UCSD-AML1 (cell line): ENCODE results near the gene ZNF536.

Source experiments
- DNase-seq: peaks from one replicate; lab custom pipeline; 2025; ENCODE audit not compliant: unreplicated experiment; lab: John Stamatoyannopoulos, UW

ZNF536 gene

GRCh38 chr19:30371960-30372824, at the start of gene ZNF536:
TSS of gene ZNF536 (plus strand) at chr19:30372384. CDS start at chr19:30443563, 71,179 bp downstream.
- DNase-seq, result no peak

GRCh38 chr19:30322641-30323320, 49.4 kb upstream of the ZNF536 start:
- DNase-seq, result no peak

GRCh38 chr19:30323904-30324303, 48.3 kb upstream of the ZNF536 start:
- DNase-seq, result no peak

- DNase-seq, result no peak
These were observed 47.2 kb upstream of the ZNF536 start for GRCh38 chr19:30324982-30325381.

GRCh38 chr19:30325676-30326392, 46.4 kb upstream of the ZNF536 start:
- no peak for DNase-seq

GRCh38 chr19:30326393-30326710, 45.8 kb upstream of the ZNF536 start:
- DNase-seq, result no peak

GRCh38 chr19:30327331-30327730, 44.9 kb upstream of the ZNF536 start:
- no peak for DNase-seq

- DNase-seq, result no peak
These were observed 44.1 kb upstream of the ZNF536 start for GRCh38 chr19:30328096-30328495.

GRCh38 chr19:30330266-30330665, 41.9 kb upstream of the ZNF536 start:
- DNase-seq, result no peak

- no peak for DNase-seq
These were observed 39.5 kb upstream of the ZNF536 start for GRCh38 chr19:30332445-30333234.

GRCh38 chr19:30333291-30334065, 38.7 kb upstream of the ZNF536 start:
- no peak for DNase-seq

GRCh38 chr19:30334841-30335240, 37.3 kb upstream of the ZNF536 start:
- no peak for DNase-seq

- DNase-seq, result no peak
These were observed 36.8 kb upstream of the ZNF536 start for GRCh38 chr19:30335306-30335886.

GRCh38 chr19:30336290-30336689, 35.9 kb upstream of the ZNF536 start:
- DNase-seq, result no peak

- no peak for DNase-seq
These were observed 34.1 kb upstream of the ZNF536 start for GRCh38 chr19:30338041-30338456.

GRCh38 chr19:30338878-30339623, 33.1 kb upstream of the ZNF536 start:
- no peak for DNase-seq

- DNase-seq, result no peak
These were observed 32.3 kb upstream of the ZNF536 start for GRCh38 chr19:30339624-30340525.
